ENCODE results near the gene KRTAP5-5. TPM values are rescaled to one million over a fixed set of nuclear protein-coding genes. Genes with fewer than 3 reads are reported as not detected.

The KRTAP5-5 gene
- not detected in 5 replicates for total RNA-seq (2022; extraction: Qiagen RNA extraction)

DNA sequence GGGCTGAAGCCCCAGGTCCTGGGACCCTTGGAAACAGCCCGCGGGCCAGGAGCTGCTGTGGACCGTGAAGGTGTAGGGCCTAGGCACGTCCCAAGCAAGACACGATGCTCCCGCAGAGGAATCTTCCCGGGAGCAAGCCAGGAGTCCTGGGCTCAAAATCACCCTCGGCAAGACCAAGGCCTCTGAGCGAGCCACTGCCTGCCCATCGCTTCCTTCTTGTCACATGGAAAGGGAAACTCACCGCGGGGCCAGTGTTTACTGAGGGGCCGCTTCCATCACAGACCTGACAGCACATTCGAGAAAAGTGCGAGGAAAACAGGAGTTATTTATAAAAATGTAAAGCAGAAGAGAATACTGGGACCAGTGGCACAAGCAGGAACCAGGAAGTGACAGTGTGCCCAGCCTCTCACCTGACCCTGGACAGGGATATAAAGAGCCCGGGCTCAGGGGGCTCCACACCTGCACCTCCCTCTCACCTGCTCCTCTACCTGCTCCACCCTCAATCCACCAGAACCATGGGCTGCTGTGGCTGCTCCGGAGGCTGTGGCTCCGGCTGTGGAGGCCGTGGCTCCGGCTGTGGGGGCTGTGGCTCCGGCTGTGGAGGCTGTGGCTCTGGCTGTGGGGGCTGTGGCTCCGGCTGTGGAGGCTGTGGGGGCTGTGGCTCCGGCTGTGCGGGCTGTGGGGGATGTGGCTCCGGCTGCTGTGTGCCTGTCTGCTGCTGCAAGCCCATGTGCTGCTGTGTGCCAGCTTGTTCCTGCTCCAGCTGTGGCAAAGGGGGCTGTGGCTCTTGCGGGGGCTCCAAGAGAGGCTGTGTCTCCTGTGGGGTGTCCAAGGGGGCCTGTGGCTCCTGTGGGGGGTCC is at the start of gene KRTAP5-5:
KRTAP5-5 (plus strand) TSS at position 450 of the 860 bp plus-strand sequence; CDS start at position 516, 66 bp downstream.

DNA sequence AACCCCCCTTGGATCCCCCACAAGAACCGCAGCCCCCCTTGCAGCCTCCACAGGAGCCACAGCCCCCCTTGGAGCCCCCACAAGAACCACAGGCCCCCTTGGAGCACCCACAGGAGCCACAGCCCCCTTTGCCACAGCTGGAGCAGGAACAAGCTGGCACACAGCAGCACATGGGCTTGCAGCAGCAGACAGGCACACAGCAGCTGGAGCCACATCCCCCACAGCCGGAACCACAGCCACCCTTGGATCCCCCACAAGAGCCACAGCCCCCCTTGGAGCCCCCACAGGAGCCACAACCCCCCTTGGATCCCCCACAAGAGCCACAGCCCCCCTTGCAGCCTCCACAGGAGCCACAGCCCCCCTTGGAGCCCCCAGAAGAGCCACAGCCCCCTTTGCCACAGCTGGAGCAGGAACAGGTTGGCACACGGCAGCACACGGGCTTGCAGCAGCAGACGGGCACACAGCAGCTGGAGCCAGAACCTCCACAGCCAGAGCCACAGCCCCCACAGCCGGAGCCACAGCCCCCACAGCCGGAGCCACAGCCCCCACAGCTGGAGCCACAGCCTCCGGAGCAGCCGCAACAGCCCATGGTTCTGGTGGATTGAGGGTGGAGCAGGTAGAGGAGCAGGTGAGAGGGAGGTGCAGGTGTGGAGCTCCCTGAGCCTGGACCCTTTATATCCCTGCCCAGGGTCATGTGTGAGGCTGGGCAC is 44.8 kb upstream of the KRTAP5-5 start, which contains the start of gene KRTAP5-1:
KRTAP5-1 (minus strand) TSS at position 623 of the 710 bp plus-strand sequence; CDS start at position 589, 34 bp downstream.

DNA sequence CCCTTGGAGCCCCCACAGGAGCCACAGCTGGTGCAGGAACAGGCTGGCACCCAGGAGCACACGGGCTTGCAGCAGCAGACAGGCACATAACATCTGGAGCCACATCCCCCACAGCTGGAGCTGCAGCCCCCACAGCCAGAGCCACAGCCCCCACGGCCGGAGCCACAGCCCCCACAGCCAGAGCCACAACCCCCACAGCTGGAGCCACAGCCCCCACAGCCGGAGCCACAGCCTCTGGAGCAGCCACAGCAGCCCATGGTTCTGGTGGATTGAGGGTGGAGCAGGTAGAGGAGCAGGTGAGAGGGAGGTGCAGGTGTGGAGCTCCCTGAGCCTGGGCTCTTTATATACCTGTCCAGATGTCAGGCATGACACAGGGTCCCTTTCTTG is 31.6 kb upstream of the KRTAP5-5 start, which contains the start of gene KRTAP5-2:
KRTAP5-2 (minus strand) TSS at position 301 of the 387 bp plus-strand sequence; CDS start at position 257, 44 bp downstream.

DNA sequence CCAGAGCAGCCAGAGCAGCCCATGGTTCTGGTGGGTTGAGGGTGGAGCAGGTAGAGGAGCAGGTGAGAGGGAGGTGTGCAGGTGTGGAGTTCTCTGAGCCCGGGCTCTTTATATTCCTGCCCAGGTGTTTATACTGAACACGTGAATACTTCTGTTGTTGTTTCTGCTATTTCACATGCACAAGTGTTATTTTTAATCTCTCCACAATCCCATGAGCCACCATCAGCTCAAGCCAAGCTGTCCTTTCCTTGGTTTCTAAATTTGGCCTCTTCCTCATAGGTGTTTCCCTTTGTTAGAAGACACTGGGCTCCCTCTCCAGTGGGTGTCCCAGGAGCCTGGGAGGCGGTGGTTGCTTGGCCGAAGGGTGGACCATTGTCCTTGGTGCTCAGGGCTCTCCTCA is 21.2 kb upstream of the KRTAP5-5 start, which contains the start of gene KRTAP5-3:
KRTAP5-3 (minus strand) TSS at position 101 of the 400 bp plus-strand sequence; CDS start at position 23, 78 bp downstream.

DNA sequence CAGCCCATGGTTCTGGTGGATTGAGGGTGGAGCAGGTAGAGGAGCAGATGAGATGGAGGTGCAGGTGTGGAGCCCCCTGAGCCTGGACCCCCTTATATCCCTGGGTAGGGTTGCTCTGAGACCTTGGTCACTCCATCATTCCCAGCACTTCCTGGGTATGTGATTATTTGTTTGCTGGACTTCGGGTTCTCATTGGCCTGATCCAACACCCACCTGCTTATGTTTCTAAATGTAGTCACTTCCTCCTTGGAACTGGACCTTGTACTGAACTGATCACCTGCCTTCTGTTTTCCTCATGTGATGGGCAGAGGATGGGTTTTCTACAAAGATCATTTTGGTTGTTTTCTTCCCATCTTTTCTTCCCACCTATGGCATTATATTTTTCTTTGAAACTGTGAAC is 7.5 kb upstream of the KRTAP5-5 start, which contains the start of gene KRTAP5-4:
KRTAP5-4 (minus strand) TSS at position 53 of the 400 bp plus-strand sequence; CDS start at position 8, 45 bp downstream.

Other genes starting within 250 kb of the KRTAP5-5 start
- gene BRSK2, start 239.8 kb upstream of the KRTAP5-5 start, total RNA-seq (2022; extraction: Qiagen RNA extraction): 4.8 to 8.6 TPM (median 6.3 TPM) in 5 replicates
- 36.2 to 47.8 TPM (median 44.1 TPM) in 5 replicates for gene MOB2, start 143.0 kb upstream of the KRTAP5-5 start, total RNA-seq (2022; extraction: Qiagen RNA extraction)
- gene DUSP8, start 57.5 kb upstream of the KRTAP5-5 start, total RNA-seq (2022; extraction: Qiagen RNA extraction): 0.81 to 1.2 TPM (median 1.0 TPM) in 5 replicates
- not detected in 5 replicates for gene KRTAP5-1, start 44.5 kb upstream of the KRTAP5-5 start, total RNA-seq (2022; extraction: Qiagen RNA extraction)
- gene KRTAP5-2, start 31.5 kb upstream of the KRTAP5-5 start, total RNA-seq (2022; extraction: Qiagen RNA extraction): not detected in 5 replicates
- not detected in 5 replicates for gene KRTAP5-3, start 21.3 kb upstream of the KRTAP5-5 start, total RNA-seq (2022; extraction: Qiagen RNA extraction)
- not detected in 5 replicates for gene KRTAP5-4, start 7.6 kb upstream of the KRTAP5-5 start, total RNA-seq (2022; extraction: Qiagen RNA extraction)
- not detected in 5 replicates for gene KRTAP5-6, start 67.4 kb downstream of the KRTAP5-5 start, total RNA-seq (2022; extraction: Qiagen RNA extraction)
- 1.1 to 2.1 TPM (median 1.4 TPM) in 5 replicates for gene IFITM10, start 120.8 kb downstream of the KRTAP5-5 start, total RNA-seq (2022; extraction: Qiagen RNA extraction)
- 397 to 634 TPM (median 550 TPM) in 5 replicates for gene CTSD, start 134.2 kb downstream of the KRTAP5-5 start, total RNA-seq (2022; extraction: Qiagen RNA extraction)
- 0.43 to 1.1 TPM (median 0.55 TPM) in 5 replicates for gene SYT8, start 205.2 kb downstream of the KRTAP5-5 start, total RNA-seq (2022; extraction: Qiagen RNA extraction)
- gene TNNI2, start 209.2 kb downstream of the KRTAP5-5 start, total RNA-seq (2022; extraction: Qiagen RNA extraction): 0.25 to 0.40 TPM (median 0.28 TPM) in 4 of 5 replicates, not detected in the other
- gene LSP1, start 223.3 kb downstream of the KRTAP5-5 start, total RNA-seq (2022; extraction: Qiagen RNA extraction): 1.6 to 2.3 TPM (median 1.8 TPM) in 5 replicates